GM12874 (cell line): ENCODE measurements around the gene NCOA7.

ENCODE experiments used
- TF ChIP-seq, protein P1 (sequence below): IDR thresholded peaks from 2 replicates; pipeline ENCODE4 v1.5.1; 2011; ENCODE audit warnings: low read depth, mild to moderate bottlenecking, control low read depth, low read length, moderate library complexity; ENCODE audit not compliant: insufficient read depth

NCOA7 gene

DNA sequence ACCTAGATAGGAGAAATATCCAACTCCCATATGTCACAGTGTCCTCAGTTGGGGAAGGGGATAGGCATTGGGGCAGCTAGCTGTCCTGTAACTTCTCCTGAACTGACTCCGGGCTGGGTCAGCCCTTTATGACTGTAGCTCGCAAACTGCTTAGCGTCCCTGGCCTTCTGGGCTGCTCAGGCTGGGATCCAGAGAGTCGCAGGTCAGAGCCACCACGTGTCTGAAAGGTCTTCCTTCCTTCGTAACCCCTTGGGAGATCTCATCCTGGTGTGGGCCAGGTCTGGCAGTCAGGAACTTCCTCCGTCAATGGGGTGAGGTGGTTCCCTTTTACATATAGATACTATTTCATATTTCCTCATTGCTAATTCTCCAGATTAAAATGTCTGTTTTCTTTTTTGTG, 137.0 kb downstream of the NCOA7 start:
- TF ChIP-seq, protein P1, sequence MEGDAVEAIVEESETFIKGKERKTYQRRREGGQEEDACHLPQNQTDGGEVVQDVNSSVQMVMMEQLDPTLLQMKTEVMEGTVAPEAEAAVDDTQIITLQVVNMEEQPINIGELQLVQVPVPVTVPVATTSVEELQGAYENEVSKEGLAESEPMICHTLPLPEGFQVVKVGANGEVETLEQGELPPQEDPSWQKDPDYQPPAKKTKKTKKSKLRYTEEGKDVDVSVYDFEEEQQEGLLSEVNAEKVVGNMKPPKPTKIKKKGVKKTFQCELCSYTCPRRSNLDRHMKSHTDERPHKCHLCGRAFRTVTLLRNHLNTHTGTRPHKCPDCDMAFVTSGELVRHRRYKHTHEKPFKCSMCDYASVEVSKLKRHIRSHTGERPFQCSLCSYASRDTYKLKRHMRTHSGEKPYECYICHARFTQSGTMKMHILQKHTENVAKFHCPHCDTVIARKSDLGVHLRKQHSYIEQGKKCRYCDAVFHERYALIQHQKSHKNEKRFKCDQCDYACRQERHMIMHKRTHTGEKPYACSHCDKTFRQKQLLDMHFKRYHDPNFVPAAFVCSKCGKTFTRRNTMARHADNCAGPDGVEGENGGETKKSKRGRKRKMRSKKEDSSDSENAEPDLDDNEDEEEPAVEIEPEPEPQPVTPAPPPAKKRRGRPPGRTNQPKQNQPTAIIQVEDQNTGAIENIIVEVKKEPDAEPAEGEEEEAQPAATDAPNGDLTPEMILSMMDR, result no peak

DNA sequence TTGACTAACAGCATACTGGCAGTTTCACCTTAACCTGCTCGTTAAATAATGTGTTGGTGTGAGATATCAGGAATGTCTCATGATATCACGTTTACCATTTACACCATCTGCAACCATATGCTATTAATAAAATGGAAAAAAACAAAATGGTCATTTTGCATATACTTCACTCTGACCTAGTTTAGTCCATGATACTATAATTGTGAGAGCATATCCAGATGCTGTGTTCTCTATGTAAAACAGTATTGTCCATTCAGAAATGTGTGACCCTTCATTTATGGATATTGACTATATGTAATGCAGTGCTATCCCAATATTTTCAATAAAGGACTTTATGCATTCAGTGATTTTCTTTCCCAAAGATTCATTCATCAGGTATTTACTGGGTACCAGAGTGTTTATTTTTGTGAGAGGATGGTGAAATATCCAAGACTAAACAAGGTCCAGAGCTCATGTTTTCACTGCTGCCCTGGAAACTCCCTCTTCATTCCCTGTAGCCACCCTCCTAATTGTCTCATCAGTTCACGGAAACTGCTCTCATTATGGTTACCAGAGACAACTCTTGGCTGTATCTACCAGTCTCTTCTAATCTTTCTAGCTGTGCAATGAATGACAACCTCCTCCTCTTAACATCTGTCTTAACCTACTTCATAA, 140.1 kb downstream of the NCOA7 start:
- TF ChIP-seq, protein P1, result no peak

DNA sequence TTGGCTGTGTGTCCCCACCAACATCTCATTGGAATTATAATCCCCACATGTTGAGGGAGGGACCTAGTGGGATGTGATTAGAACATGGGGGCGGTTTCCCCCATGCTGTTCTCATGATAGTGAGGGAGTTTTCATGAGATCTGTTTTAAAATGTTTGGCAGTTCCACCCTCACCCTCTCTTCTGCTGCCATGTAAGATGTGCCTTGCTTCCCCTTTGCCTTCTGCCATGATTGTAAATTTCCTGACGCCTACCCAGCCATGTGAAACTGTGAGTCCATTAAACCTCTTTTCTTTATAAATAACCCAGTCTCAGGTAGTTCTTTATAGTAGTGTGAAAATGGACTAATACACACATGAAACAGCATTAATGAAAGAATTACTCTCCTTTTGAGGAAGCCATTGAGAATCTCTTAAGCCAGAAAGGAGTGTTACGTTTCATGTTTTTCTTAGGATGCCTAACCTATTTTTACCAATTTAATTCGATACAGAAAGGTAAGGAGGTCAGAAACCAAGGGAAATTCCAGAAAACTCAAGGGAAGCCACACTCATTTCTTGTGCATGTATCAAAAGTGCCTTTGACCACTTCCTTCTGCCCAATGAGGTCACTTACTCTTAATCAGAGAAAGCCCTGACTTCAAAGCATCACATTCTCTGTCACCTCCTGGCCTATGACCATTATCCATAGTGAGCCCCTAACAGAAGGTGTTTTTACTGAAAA, 141.1 kb downstream of the NCOA7 start:
- TF ChIP-seq, protein P1, result no peak

GRCh38 chr6:125932451-125932795, 141.7 kb downstream of the NCOA7 start:
- TF ChIP-seq, protein P1, result no peak

DNA sequence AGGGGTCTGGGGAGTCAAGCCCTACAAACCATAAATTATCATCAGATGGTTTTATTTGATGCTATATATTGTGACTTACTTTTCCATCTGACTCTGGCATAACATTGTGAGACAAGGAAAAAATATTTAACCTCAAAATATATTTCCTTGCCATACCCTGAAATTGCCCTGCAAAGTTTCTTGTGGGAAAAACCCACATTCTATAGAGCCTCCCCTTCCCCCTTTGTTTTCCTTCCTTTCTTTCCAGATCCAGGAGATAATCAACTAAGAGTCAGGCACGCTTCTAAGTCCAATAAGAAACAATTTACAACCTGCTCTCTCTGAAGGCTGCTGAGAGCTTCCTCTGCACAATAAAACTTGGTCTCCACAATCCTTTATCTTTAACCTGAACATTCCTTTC, 148.3 kb downstream of the NCOA7 start:
- TF ChIP-seq, protein P1, result no peak

- TF ChIP-seq, protein P1, result no peak
These were observed 149.0 kb downstream of the NCOA7 start for GRCh38 chr6:125939791-125940190.

DNA sequence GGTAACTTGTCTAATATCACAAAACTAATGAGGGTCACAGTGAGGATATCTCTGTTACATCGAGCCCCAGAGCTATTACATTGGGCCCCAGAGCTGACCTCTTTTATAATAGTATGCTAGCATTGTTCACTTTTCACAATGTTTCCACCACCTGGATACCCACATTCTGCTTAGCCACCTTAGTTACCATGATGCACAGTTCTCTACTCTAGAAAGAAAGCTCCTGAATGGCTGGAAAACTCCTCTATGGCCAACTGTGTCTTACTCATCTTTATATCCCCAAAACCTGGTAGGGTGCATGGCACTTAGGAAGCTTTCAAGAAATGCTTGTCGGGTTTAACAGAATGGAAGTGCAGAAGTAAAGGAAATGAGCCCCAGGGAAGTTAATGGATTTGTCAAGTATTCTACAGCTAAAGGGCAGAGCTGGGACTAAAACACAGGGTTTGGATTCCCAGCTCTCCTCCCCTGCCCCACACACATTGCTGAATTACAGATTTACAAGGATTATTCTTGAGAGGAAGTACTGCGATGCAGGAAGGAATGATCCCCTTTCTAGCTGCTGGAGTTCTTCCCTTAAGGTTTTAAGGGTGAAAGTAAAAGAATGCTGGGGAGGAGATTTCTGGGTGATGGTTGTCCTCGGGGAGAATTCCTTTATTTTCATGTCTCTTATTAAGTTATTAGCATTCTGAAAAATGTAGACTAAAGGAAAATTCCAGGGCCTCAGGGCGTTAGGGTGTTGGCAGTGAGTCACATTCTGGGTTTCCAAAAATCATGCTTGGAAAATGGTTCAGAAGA, 149.7 kb downstream of the NCOA7 start:
- TF ChIP-seq, protein P1, result no peak
